ENCODE data around the gene SH3TC1. TPM values are rescaled to one million over a fixed set of nuclear protein-coding genes. Genes with fewer than 3 reads are reported as not detected.

Gene SH3TC1
- total and polyA plus RNA-seq, 10 of the 15 experiments (the other 5 are each of a cell fraction or from before 2014, with no cell fraction given): 0.19 to 47.0 (median 18.4) TPM

DNA sequence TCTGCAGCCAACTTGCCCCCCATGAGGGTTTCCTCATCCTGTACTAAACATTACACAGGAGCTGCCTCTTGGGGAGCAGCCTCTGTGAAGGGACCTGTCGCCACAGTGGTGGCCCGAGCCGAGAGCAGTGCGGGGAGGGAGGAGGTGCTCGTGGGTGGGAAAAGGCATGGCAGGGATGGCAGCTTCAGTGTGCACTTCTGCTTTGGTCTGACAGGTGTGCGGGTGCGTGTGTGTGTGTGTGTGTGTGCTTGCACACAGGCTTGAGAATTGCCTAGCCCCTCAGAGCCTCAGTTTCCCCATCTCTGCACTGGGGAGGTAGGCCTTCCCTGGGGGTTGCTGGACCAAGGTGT is 3.9 kb downstream of the SH3TC1 start:
- 79% methylated on average over 7 of the region's 7 CpGs for WGBS (ENCODE audit: insufficient coverage, insufficient replicate concordance, low lambda C conversion rate, missing lambda C conversion rate)
- H3K27me3 ChIP-seq (replicated peaks in 1 of 2; ENCODE audit: control insufficient read depth in 2 of 2, insufficient read depth in 2 of 2, low read length in 1 of 2): no peaks in the 10 kb centered on the region
- H3K4me3 ChIP-seq: peak overlapping the region; percentile 74
- peaks cover 62% of the 10 kb centered on the region for H3K4me1 ChIP-seq (ENCODE audit: control insufficient read depth, insufficient read depth, low read length)
- no peak for ATAC-seq
- H4K20me1 ChIP-seq (ENCODE audit: control insufficient read depth, insufficient read depth): no peaks in the 10 kb centered on the region
- RAD21 ChIA-PET (ENCODE audit: unreplicated experiment): interaction anchor here (1.0 to 2.7 kb wide), 5 partner anchors 11 to 233 kb away, joined by 3 to 22 read pairs (median 14); no protein-coding TSS in a partner anchor
- peak overlapping the region; percentile 94 for H3K27ac ChIP-seq (ENCODE audit: control insufficient read depth, insufficient read depth)
- no peak for FAIRE-seq
- intact Hi-C loops (cut with micrococcal nuclease; ENCODE audit: unreplicated experiment) (no loop called here), in situ Hi-C loops (cut with MboI) (no loop called here)
- no TSS peak for BruUV-seq (replicated peaks)
- H3K4me2 ChIP-seq (ENCODE audit: control insufficient read depth, insufficient read depth): peak overlapping the region; percentile 100
- SMC1A ChIA-PET (ENCODE audit: uncharacterized antibody, unreplicated experiment): interaction anchor here (0.7 to 3.0 kb wide), 7 partner anchors 10 to 233 kb away, joined by 3 to 19 read pairs (median 5); no protein-coding TSS in a partner anchor
- no peaks in the 10 kb centered on the region for H3K9me3 ChIP-seq (replicated peaks; ENCODE audit: control insufficient read depth, insufficient read depth, low read length)
- POLR2A ChIA-PET: interaction anchor here (1.2 to 2.1 kb wide), 2 partner anchors 26 to 39 kb away, joined by 3 to 14 read pairs; no protein-coding TSS in a partner anchor
- H3K36me3 ChIP-seq (ENCODE audit: control insufficient read depth in 2 of 2, insufficient read depth in 2 of 2, low read length in 1 of 2): peaks cover 7 to 8% of the 10 kb centered on the region in 2 experiments; a peak in 3 of 4 replicates
- peaks cover 60% of the 10 kb centered on the region for H3K79me2 ChIP-seq (ENCODE audit: control insufficient read depth, insufficient read depth, low read length)
- no peak for DNase-seq (ENCODE audit: low read depth, low spot score)
- H3K9ac ChIP-seq (ENCODE audit: control insufficient read depth, insufficient read depth, low read length): peak overlapping the region; percentile 91; the same call in 1 of the 2 replicates
- CTCF ChIA-PET: interaction anchor here (0.7 to 2.6 kb wide), 6 partner anchors 11 to 39 kb away, joined by 3 to 29 read pairs (median 5); no protein-coding TSS in a partner anchor
- H2AFZ ChIP-seq (ENCODE audit: control insufficient read depth, low read depth, low read length): no peak overlapping the region
- TF ChIP-seq POLR2A (IDR thresholded peaks at IDR 0.05; ENCODE audit: low read depth, low read length): no peak
- no peak for TF ChIP-seq RUNX3 (IDR thresholded peaks at IDR 0.05; ENCODE audit: low read length)
- no peak for TF ChIP-seq NR2F1 (conservative IDR thresholded peaks at IDR 0.05)
- TF ChIP-seq, protein P1, sequence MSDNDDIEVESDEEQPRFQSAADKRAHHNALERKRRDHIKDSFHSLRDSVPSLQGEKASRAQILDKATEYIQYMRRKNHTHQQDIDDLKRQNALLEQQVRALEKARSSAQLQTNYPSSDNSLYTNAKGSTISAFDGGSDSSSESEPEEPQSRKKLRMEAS (IDR thresholded peaks at IDR 0.05; ENCODE audit: low read depth, low read length): no peak
- no peak for TF ChIP-seq ZNF24 (IDR thresholded peaks at IDR 0.05)
- TF ChIP-seq RAD21 (IDR thresholded peaks at IDR 0.05; ENCODE audit: insufficient read depth, low read depth, low read length): no peak
- TF ChIP-seq ZNF384 (IDR thresholded peaks at IDR 0.05; ENCODE audit: borderline replicate concordance, low read depth, low read length): no peak
- TF ChIP-seq, protein P2, sequence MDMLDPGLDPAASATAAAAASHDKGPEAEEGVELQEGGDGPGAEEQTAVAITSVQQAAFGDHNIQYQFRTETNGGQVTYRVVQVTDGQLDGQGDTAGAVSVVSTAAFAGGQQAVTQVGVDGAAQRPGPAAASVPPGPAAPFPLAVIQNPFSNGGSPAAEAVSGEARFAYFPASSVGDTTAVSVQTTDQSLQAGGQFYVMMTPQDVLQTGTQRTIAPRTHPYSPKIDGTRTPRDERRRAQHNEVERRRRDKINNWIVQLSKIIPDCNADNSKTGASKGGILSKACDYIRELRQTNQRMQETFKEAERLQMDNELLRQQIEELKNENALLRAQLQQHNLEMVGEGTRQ (IDR thresholded peaks at IDR 0.05; ENCODE audit: borderline replicate concordance, low read depth, low read length): no peak
- no peak for TF ChIP-seq SREBF2 (IDR thresholded peaks at IDR 0.05; ENCODE audit: low read length)
- TF ChIP-seq, protein P3, sequence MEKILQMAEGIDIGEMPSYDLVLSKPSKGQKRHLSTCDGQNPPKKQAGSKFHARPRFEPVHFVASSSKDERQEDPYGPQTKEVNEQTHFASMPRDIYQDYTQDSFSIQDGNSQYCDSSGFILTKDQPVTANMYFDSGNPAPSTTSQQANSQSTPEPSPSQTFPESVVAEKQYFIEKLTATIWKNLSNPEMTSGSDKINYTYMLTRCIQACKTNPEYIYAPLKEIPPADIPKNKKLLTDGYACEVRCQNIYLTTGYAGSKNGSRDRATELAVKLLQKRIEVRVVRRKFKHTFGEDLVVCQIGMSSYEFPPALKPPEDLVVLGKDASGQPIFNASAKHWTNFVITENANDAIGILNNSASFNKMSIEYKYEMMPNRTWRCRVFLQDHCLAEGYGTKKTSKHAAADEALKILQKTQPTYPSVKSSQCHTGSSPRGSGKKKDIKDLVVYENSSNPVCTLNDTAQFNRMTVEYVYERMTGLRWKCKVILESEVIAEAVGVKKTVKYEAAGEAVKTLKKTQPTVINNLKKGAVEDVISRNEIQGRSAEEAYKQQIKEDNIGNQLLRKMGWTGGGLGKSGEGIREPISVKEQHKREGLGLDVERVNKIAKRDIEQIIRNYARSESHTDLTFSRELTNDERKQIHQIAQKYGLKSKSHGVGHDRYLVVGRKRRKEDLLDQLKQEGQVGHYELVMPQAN (conservative IDR thresholded peaks at IDR 0.05): no peak
- TF ChIP-seq GATAD2B (conservative IDR thresholded peaks at IDR 0.05; ENCODE audit: low read depth): no peak
- 0 out of 3 replicates have a peak, but pooled peaks of 1 of the 2 experiments have one; percentile 0 for TF ChIP-seq EGR1 (IDR thresholded peaks at IDR 0.05; ENCODE audit: borderline replicate concordance in 1 of 2, low read depth in 2 of 2, low read length in 2 of 2)
- TF ChIP-seq, protein P4, sequence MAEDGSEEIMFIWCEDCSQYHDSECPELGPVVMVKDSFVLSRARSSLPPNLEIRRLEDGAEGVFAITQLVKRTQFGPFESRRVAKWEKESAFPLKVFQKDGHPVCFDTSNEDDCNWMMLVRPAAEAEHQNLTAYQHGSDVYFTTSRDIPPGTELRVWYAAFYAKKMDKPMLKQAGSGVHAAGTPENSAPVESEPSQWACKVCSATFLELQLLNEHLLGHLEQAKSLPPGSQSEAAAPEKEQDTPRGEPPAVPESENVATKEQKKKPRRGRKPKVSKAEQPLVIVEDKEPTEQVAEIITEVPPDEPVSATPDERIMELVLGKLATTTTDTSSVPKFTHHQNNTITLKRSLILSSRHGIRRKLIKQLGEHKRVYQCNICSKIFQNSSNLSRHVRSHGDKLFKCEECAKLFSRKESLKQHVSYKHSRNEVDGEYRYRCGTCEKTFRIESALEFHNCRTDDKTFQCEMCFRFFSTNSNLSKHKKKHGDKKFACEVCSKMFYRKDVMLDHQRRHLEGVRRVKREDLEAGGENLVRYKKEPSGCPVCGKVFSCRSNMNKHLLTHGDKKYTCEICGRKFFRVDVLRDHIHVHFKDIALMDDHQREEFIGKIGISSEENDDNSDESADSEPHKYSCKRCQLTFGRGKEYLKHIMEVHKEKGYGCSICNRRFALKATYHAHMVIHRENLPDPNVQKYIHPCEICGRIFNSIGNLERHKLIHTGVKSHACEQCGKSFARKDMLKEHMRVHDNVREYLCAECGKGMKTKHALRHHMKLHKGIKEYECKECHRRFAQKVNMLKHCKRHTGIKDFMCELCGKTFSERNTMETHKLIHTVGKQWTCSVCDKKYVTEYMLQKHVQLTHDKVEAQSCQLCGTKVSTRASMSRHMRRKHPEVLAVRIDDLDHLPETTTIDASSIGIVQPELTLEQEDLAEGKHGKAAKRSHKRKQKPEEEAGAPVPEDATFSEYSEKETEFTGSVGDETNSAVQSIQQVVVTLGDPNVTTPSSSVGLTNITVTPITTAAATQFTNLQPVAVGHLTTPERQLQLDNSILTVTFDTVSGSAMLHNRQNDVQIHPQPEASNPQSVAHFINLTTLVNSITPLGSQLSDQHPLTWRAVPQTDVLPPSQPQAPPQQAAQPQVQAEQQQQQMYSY (CRISPR knock-in tag; IDR thresholded peaks at IDR 0.05): no peak
- no peak for TF ChIP-seq SUZ12 (IDR thresholded peaks at IDR 0.05; ENCODE audit: unreplicated experiment)
- TF ChIP-seq MEF2A (IDR thresholded peaks at IDR 0.05; ENCODE audit: insufficient read depth, low read depth, low read length): no peak
- TF ChIP-seq BMI1 (IDR thresholded peaks at IDR 0.05; ENCODE audit: borderline replicate concordance): no peak

Measured in GM12878 (cell line).